ENCODE measurements around the gene ERC2.

- TF ChIP-seq CTCF (IDR thresholded peaks at IDR 0.05) (no peak), POLR2A (IDR thresholded peaks at IDR 0.05) (no peak)
These were observed 749.7 kb downstream of the ERC2 start for GRCh38 chr3:55718521-55718921.

Measured in heart left ventricle (tissue), 13 donors.